Osteocyte (in vitro differentiated cells): Measurements from ENCODE around the gene CHRD. TPM values are rescaled to one million over a fixed set of nuclear protein-coding genes. Genes with fewer than 3 reads are reported as not detected.
A peak's percentile ranks its signal among the peaks of the same experiment; 100 is the strongest.

ENCODE experiments used
- DNase-seq: peaks from one replicate; pipeline ENCODE4 v3.0.0; 2021; ENCODE audit warnings: mixed read lengths; ENCODE audit not compliant: unreplicated experiment; ENCODE audit errors: extremely low spot score
- H3K27ac Mint-ChIP-seq: one replicate; pipeline ENCODE4 v1.8.0; 2021; ENCODE audit warnings: mild to moderate bottlenecking, mixed read lengths; ENCODE audit not compliant: unreplicated experiment
- H3K27me3 Mint-ChIP-seq: one replicate; pipeline ENCODE4 v1.8.0; 2021; ENCODE audit warnings: mixed read lengths; ENCODE audit not compliant: unreplicated experiment
- H3K36me3 Mint-ChIP-seq: one replicate; pipeline ENCODE4 v1.8.0; 2021; ENCODE audit warnings: mixed read lengths; ENCODE audit not compliant: unreplicated experiment
- H3K4me1 Mint-ChIP-seq: one replicate; pipeline ENCODE4 v1.8.0; 2021; ENCODE audit warnings: mixed read lengths; ENCODE audit not compliant: unreplicated experiment
- H3K4me3 Mint-ChIP-seq: one replicate; pipeline ENCODE4 v1.8.0; 2021; ENCODE audit warnings: mild to moderate bottlenecking, moderate library complexity, mixed read lengths; ENCODE audit not compliant: unreplicated experiment
- H3K9me3 Mint-ChIP-seq: one replicate; pipeline ENCODE4 v1.8.0; 2021; ENCODE audit warnings: mixed read lengths; ENCODE audit not compliant: unreplicated experiment
- CTCF ChIP-seq: fragments of 200-600 bp; sonication (generic); IDR thresholded peaks from 2 replicates; pipeline ENCODE4 v1.5.0; 2021; ENCODE audit warnings: antibody characterized with exemption, mild to moderate bottlenecking, moderate library complexity
- total RNA-seq: library from RNA; stranded (reverse); gene quantifications from 2 replicates; pipeline ENCODE4 v1.2.1, GENCODE V29; 2021

CHRD gene
- total RNA-seq, 1 donor from 2014 or later = 4.4 TPM

GRCh38 chr3:184361532-184361931 lies 18.3 kb upstream of the CHRD start, which contains the start of the genes CLCN2 and POLR2H:
TSS of gene CLCN2 (minus strand) at chr3:184361605. CDS start at chr3:184361479, 126 bp downstream.
TSS of gene POLR2H (plus strand) at chr3:184361710. CDS start at chr3:184363493, 1,783 bp downstream.
- no peak for DNase-seq
- Mint-ChIP-seq H3K36me3 (peaks cover 14% of the 10 kb centered on the region), H3K4me1 (peaks cover 32% of the 10 kb centered on the region), H3K9me3 (no peaks in the 10 kb centered on the region), H3K27ac (peak within 1 kb of the TSS; percentile 98), H3K4me3 (peak within 1 kb of the TSS; percentile 96), H3K27me3 (no peaks in the 10 kb centered on the region)
- no peak for TF ChIP-seq CTCF

GRCh38 chr3:184361932-184362667 lies 17.8 kb upstream of the CHRD start:
- no peak for DNase-seq
- peaks cover 37% of the 10 kb centered on the region for H3K4me1 Mint-ChIP-seq
- peak overlapping the region; percentile 98 for H3K27ac Mint-ChIP-seq
- no peaks in the 10 kb centered on the region for H3K27me3 Mint-ChIP-seq
- peaks cover 15% of the 10 kb centered on the region for H3K36me3 Mint-ChIP-seq
- H3K9me3 Mint-ChIP-seq = no peaks in the 10 kb centered on the region
- H3K4me3 Mint-ChIP-seq = peak overlapping the region; percentile 96
- no peak for TF ChIP-seq CTCF

- no peaks in the 10 kb centered on the region for H3K27me3 Mint-ChIP-seq
- H3K27ac Mint-ChIP-seq = peak overlapping the region; percentile 98
- peaks cover 42% of the 10 kb centered on the region for H3K4me1 Mint-ChIP-seq
- H3K36me3 Mint-ChIP-seq = peaks cover 21% of the 10 kb centered on the region
- peak; percentile 66 for TF ChIP-seq CTCF
- H3K4me3 Mint-ChIP-seq = peak overlapping the region; percentile 96
- DNase-seq = peak; percentile 99
- no peaks in the 10 kb centered on the region for H3K9me3 Mint-ChIP-seq
These were observed 16.9 kb upstream of the CHRD start for GRCh38 chr3:184362668-184363546.

GRCh38 chr3:184366619-184367289 lies 13.1 kb upstream of the CHRD start:
- Mint-ChIP-seq H3K27ac (peak overlapping the region; percentile 59), H3K4me3 (peak overlapping the region; percentile 14), H3K9me3 (no peaks in the 10 kb centered on the region), H3K4me1 (peaks cover 58% of the 10 kb centered on the region), H3K27me3 (no peaks in the 10 kb centered on the region), H3K36me3 (peaks cover 38% of the 10 kb centered on the region)
- no peak for TF ChIP-seq CTCF
- no peak for DNase-seq
